WTC11 (cell line): Measurements from ENCODE around the gene XAGE2. TPM values are rescaled to one million over a fixed set of nuclear protein-coding genes. Genes with fewer than 3 reads are reported as not detected.
"Not testable (repeated sequence)": the region's sequence is repeated elsewhere in the genome, so short reads cannot be mapped to it uniquely, and the experiment has no call there.

Experiments used
- ATAC-seq: fragments of 200-7000 bp; cut with Tn5 transposase; 2 replicates; pipeline ENCODE4 v1.10.0; 2021; ENCODE audit warnings: mild to moderate bottlenecking, moderate library complexity
- Bru-seq: library from RNA; stranded (reverse); fragments of 400-500 nt; gene quantifications from one replicate; lab custom pipeline; 2021; lab: Mats Ljungman, UMichigan
- CTCF ChIA-PET: fragments of 300-600 bp; sonication (Branson Sonifier 250); formaldehyde crosslinking; loops from one replicate; lab custom pipeline; 2021; ENCODE audit warnings: antibody characterized with exemption; lab: Charles Lee
- POLR2A ChIA-PET: fragments of 350-600 bp; sonication (Branson Sonifier 250); formaldehyde crosslinking; loops from one replicate; lab custom pipeline; 2021; ENCODE audit warnings: antibody characterized with exemption; lab: Charles Lee
- DNase-seq: peaks from one replicate; pipeline ENCODE4 v3.0.0; 2021; ENCODE audit warnings: low spot score
- H3K27ac Mint-ChIP-seq: 2 replicates; pipeline ENCODE4 v1.8.0; 2021; ENCODE audit warnings: mixed read lengths
- H3K27me3 Mint-ChIP-seq: 2 replicates; pipeline ENCODE4 v1.8.0; 2021; ENCODE audit warnings: low read depth, mild to moderate bottlenecking, moderate library complexity, mixed read lengths
- H3K36me3 Mint-ChIP-seq: 2 replicates; pipeline ENCODE4 v1.8.0; 2021; ENCODE audit warnings: mixed read lengths
- H3K4me1 Mint-ChIP-seq: 2 replicates; pipeline ENCODE4 v1.8.0; 2022; ENCODE audit warnings: mixed read lengths
- H3K4me3 Mint-ChIP-seq: 2 replicates; pipeline ENCODE4 v1.8.0; 2021; ENCODE audit warnings: mild to moderate bottlenecking, moderate library complexity, mixed read lengths
- H3K9me3 Mint-ChIP-seq: 2 replicates; pipeline ENCODE4 v1.8.0; 2021; ENCODE audit warnings: mixed read lengths
- CTCF ChIP-seq: fragments of 200-600 bp; IDR thresholded peaks from 2 replicates; pipeline ENCODE4 v1.8.0; 2022; ENCODE audit warnings: antibody characterized with exemption
- GABPB1 ChIP-seq: sonication (generic); formaldehyde crosslinking; IDR thresholded peaks from 2 replicates; pipeline ENCODE4 v1.8.1; 2023; ENCODE audit warnings: mild to moderate bottlenecking, missing genetic modification reagents
- IRF2 ChIP-seq: sonication (generic); formaldehyde crosslinking; IDR thresholded peaks from 2 replicates; pipeline ENCODE4 v1.8.0; 2022; ENCODE audit warnings: low read depth, missing genetic modification reagents, borderline replicate concordance
- MAX ChIP-seq: sonication (generic); formaldehyde crosslinking; IDR thresholded peaks from 2 replicates; pipeline ENCODE4 v1.8.0; 2022; ENCODE audit warnings: mild to moderate bottlenecking, missing genetic modification reagents
- NR1H2 ChIP-seq: sonication (generic); formaldehyde crosslinking; IDR thresholded peaks from 2 replicates; pipeline ENCODE4 v1.9.0; 2021; ENCODE audit warnings: mild to moderate bottlenecking, moderate library complexity, missing genetic modification reagents
- TEAD1 ChIP-seq: sonication (generic); formaldehyde crosslinking; IDR thresholded peaks from 2 replicates; pipeline ENCODE4 v1.8.0; 2022; ENCODE audit warnings: mild to moderate bottlenecking, missing genetic modification reagents
- ZNF281 ChIP-seq: sonication (generic); formaldehyde crosslinking; IDR thresholded peaks from 2 replicates; pipeline ENCODE4 v1.8.0; 2023; ENCODE audit warnings: mild to moderate bottlenecking, missing genetic modification reagents
- long read RNA-seq, 3 experiments: library from RNA in 1 of 3; library from capped mRNA in 1 of 3; library from polyadenylated mRNA in 1 of 3; unstranded in 2 of 3; stranded (forward) in 1 of 3; transcript quantifications; one replicate each; pipeline ENCODE4 v2.0.0, GENCODE V29; 2021
- total RNA-seq: library from RNA; stranded (reverse); gene quantifications from 3 replicates; pipeline ENCODE4 v1.2.3, GENCODE V29; 2021

Gene XAGE2
- total RNA-seq: not detected in 3 replicates
- Bru-seq, nascent RNA: not detected
- long read RNA-seq, experiment 1: 0 reads
- long read RNA-seq, experiment 2: 0 reads
- long read RNA-seq, experiment 3: 0 reads

GRCh38 chrX:52368368-52369055 lies at the start of gene XAGE2:
Gene XAGE2, plus strand, starts transcription at chrX:52369021. Its CDS starts 994 bp downstream, at chrX:52370015.
- CTCF ChIA-PET: no interaction called here
- Mint-ChIP-seq H3K36me3 (no peaks in the 10 kb centered on the region), H3K4me1 (peaks cover 3% of the 10 kb centered on the region; the same call in 1 of the 2 replicates), H3K27me3 (no peaks in the 10 kb centered on the region), H3K9me3 (no peaks in the 10 kb centered on the region), H3K4me3 (no peak within 1 kb of the TSS), H3K27ac (no peak within 1 kb of the TSS)
- TF ChIP-seq TEAD1: no peak
- POLR2A ChIA-PET: no interaction called here
- ATAC-seq: no peak
- DNase-seq: no peak

- POLR2A ChIA-PET: no interaction called here
- H3K9me3 Mint-ChIP-seq: peaks cover 18% of the 10 kb centered on the region
These were observed 31.4 kb upstream of the XAGE2 start for GRCh38 chrX:52337410-52337809.

GRCh38 chrX:52341493-52341892 lies 27.3 kb upstream of the XAGE2 start:
- CTCF ChIA-PET: no interaction called here
- no peaks in the 10 kb centered on the region for H3K9me3 Mint-ChIP-seq
- POLR2A ChIA-PET: no interaction called here
- no peak overlapping the region for H3K4me3 Mint-ChIP-seq
- no peak overlapping the region for H3K27ac Mint-ChIP-seq
- H3K27me3 Mint-ChIP-seq: no peaks in the 10 kb centered on the region
- TF ChIP-seq IRF2 (CRISPR knock-in tag): no peak
- DNase-seq: no peak
- no peaks in the 10 kb centered on the region for H3K4me1 Mint-ChIP-seq
- no peaks in the 10 kb centered on the region for H3K36me3 Mint-ChIP-seq
- ATAC-seq: no peak

More at GRCh38 chrX:52337410-52337809, 31.4 kb upstream of the XAGE2 start:
- ATAC-seq (no peak), DNase-seq (no peak)
- TF ChIP-seq GABPB1 (CRISPR knock-in tag) (no peak), ZNF281 (CRISPR knock-in tag) (no peak), NR1H2 (no peak), MAX (CRISPR knock-in tag) (no peak)
- Mint-ChIP-seq H3K36me3 (no peaks in the 10 kb centered on the region), H3K27me3 (peaks cover 4% of the 10 kb centered on the region; the same call in 1 of the 2 replicates), H3K4me1 (no peaks in the 10 kb centered on the region), H3K4me3 (no peak overlapping the region), H3K27ac (no peak overlapping the region)
- CTCF ChIA-PET: no interaction called here

GRCh38 chrX:52343131-52343530 lies 25.7 kb upstream of the XAGE2 start:
- POLR2A ChIA-PET, H3K27me3 Mint-ChIP-seq, H3K27ac Mint-ChIP-seq, H3K4me1 Mint-ChIP-seq, ATAC-seq, DNase-seq, CTCF ChIA-PET, H3K9me3 Mint-ChIP-seq, H3K4me3 Mint-ChIP-seq, H3K36me3 Mint-ChIP-seq: not testable (repeated sequence)

- H3K36me3 Mint-ChIP-seq, H3K27ac Mint-ChIP-seq, H3K9me3 Mint-ChIP-seq, H3K4me3 Mint-ChIP-seq, POLR2A ChIA-PET, H3K4me1 Mint-ChIP-seq, H3K27me3 Mint-ChIP-seq: not testable (repeated sequence)
- CTCF ChIA-PET: interaction anchor here (0.6 to 0.7 kb wide), 3 partner anchors 18 to 1693 kb away, joined by 3 read pairs; no protein-coding TSS in a partner anchor
- DNase-seq: peak; percentile 67
- peak; percentile 43; the same call in 1 of the 2 replicates for TF ChIP-seq CTCF
- peak; percentile 67 for ATAC-seq
These were observed 23.4 kb upstream of the XAGE2 start for GRCh38 chrX:52345402-52345801.
